Subcutaneous adipose tissue (tissue), 4 donors: ENCODE measurements around the gene SRM. TPM values are rescaled to one million over a fixed set of nuclear protein-coding genes. Genes with fewer than 3 reads are reported as not detected.

Experiments
- CTCF ChIP-seq: fragments of 450-650 bp; IDR thresholded peaks from one replicate; pipeline ENCODE4 v1.5.1; 2016; ENCODE audit warnings: low read depth, mild to moderate bottlenecking, control low read depth, antibody characterized with exemption, moderate library complexity
- total RNA-seq, 4 donors: library from RNA; depleted of rRNA; stranded (reverse); fragments of >200 nt; gene quantifications; one replicate each; pipeline ENCODE4 v1.1.0, GENCODE V29; 2016

The SRM gene
- total RNA-seq, 4 donors from 2014 or later = 21.2 to 45.2 (median 30.4) TPM

GRCh38 chr1:11058595-11059154 is 1.1 kb downstream of the SRM start:
- TF ChIP-seq CTCF = no peak

GRCh38 chr1:11058026-11058425 is 1.8 kb downstream of the SRM start:
- TF ChIP-seq CTCF = no peak

- no peak for TF ChIP-seq CTCF
Observed at GRCh38 chr1:11057477-11057876, 2.3 kb downstream of the SRM start.

- no peak for TF ChIP-seq CTCF
Observed at GRCh38 chr1:11056504-11056903, 3.3 kb downstream of the SRM start.

- no peak for TF ChIP-seq CTCF
Observed at GRCh38 chr1:11055676-11056075, 4.1 kb downstream of the SRM start.

DNA sequence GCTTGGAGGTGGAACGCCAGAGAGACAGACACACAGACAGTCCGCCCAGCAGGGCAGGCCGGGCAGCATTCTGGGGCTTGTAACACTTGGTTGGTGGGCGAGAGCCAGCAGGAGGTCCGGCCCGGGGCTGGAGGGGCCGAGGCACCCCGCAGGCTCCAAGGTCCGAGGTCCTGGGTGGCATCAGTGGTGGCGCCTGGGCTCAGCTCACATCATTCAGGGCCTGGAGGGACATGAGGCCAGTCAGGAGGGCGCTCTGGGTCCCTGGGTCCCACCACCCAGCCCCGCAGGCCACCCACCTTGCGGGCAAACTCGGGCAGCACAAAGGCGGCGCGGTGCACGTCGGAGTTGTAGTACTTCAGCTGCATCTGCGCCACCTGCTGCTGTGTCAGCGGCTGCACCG is 5.2 kb downstream of the SRM start:
- TF ChIP-seq CTCF = no peak

GRCh38 chr1:11054181-11054580 is 5.6 kb downstream of the SRM start:
- no peak for TF ChIP-seq CTCF

DNA sequence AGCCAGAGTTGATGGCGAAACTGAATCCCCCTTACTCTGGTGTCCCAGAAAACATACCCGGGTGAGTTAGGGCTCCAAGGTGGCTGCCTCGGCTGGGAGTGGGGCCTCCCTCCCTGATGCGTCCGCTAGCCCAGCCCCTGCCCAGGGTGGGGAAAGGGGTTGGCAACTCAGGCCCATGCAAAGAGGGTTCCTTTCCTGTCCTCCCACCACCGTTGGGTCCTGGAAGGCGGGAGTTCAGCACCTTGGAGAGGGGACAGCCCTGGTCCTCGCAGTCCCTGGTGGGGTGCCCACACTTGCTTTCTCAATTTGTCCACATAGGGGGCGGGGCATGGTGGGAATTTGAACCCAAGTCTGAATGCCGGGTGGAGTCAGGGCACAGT is 6.1 kb downstream of the SRM start:
- TF ChIP-seq CTCF = no peak
